Fibroblast of pulmonary artery (primary cell): ENCODE results near the gene DYNLT2.

Source experiments
- DNase-seq: peaks from one replicate; pipeline ENCODE4 v3.0.0-alpha.2; 2010; ENCODE audit warnings: low read depth
- H3K4me3 ChIP-seq: replicated peaks from 2 replicates; pipeline ENCODE4 v1.5.1; 2011; ENCODE audit warnings: low read depth, mild to moderate bottlenecking, control low read depth, low read length, moderate library complexity
- TF ChIP-seq, protein P1 (sequence below): IDR thresholded peaks from 2 replicates; pipeline ENCODE4 v1.5.1; 2011; ENCODE audit warnings: mild to moderate bottlenecking, control low read depth, low read length, inconsistent platforms; ENCODE audit errors: missing control alignments

Gene DYNLT2

GRCh38 chr6:169755162-169755561, 3.8 kb upstream of the DYNLT2 start:
- no peak overlapping the region for H3K4me3 ChIP-seq
- DNase-seq = no peak
- TF ChIP-seq, protein P1, sequence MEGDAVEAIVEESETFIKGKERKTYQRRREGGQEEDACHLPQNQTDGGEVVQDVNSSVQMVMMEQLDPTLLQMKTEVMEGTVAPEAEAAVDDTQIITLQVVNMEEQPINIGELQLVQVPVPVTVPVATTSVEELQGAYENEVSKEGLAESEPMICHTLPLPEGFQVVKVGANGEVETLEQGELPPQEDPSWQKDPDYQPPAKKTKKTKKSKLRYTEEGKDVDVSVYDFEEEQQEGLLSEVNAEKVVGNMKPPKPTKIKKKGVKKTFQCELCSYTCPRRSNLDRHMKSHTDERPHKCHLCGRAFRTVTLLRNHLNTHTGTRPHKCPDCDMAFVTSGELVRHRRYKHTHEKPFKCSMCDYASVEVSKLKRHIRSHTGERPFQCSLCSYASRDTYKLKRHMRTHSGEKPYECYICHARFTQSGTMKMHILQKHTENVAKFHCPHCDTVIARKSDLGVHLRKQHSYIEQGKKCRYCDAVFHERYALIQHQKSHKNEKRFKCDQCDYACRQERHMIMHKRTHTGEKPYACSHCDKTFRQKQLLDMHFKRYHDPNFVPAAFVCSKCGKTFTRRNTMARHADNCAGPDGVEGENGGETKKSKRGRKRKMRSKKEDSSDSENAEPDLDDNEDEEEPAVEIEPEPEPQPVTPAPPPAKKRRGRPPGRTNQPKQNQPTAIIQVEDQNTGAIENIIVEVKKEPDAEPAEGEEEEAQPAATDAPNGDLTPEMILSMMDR = no peak

DNA sequence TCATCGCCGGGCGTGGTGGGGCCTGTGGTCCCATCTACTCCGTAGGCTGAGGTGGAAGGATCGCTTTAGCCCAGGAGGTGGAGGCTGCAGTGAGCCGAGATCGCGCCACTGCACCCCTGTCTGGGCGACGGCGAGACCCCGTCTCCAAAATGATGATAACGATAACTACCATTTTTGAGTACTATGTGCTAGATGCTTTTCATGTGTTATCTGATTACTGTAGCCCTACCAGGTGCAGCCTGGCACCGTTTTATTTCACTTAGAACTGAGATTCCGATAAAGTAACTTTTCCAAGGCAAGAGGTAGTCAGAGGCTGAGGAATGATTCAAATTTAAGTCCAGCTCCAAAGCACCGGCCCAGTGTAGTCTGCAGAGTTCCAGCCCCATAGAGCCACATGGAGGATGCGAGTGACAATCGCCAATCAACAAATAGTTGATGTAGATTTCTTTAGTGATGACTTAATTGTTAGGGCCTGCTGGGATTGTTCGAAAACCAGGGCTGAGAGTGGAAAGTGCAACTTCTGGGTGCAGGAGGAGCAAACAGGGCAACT, 777 bp upstream of the DYNLT2 start:
- DNase-seq = no peak
- H3K4me3 ChIP-seq = peak overlapping the region; percentile 92
- TF ChIP-seq, protein P1 = no peak

DNA sequence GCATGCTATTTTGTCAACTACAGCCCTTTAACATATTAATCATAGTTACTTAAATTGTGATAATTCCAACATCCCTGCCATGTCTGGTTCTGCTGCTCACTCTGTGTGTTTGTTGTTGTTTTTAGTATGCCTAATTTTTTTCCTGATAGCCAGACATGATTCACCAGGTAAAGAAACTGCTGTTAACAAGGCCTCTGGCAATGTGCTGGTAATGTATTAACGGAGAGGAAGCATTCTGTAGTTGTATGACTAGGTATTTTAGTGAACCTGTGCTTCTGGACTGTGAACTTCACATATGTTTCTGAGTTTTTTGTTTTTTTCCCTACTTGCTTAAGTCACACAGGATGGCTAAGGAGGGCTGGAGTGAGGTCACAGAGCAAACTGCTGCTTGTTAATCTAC, 4.8 kb downstream of the DYNLT2 start:
- H3K4me3 ChIP-seq = no peak overlapping the region
- TF ChIP-seq, protein P1 = no peak
- no peak for DNase-seq

DNA sequence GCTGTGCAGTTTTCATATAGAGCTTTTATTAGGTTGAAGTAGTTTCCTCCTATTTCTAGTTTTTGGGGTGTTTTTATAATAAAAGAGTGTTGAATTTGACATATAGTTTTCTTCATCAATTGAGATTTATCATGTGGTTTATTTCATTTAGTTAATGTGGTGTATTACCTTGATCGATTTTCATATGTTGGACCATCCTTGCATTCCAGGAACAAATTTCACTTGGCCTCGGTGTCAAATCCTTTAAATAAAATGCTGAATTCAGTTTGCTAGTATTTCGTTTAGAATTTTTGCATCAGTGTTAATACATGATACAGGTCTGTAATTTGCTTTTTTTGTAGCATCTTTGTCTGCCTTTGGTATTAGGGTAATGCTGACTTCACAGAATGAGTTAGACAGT, 6.0 kb downstream of the DYNLT2 start:
- TF ChIP-seq, protein P1 = no peak
- DNase-seq = no peak
- H3K4me3 ChIP-seq = no peak overlapping the region

DNA sequence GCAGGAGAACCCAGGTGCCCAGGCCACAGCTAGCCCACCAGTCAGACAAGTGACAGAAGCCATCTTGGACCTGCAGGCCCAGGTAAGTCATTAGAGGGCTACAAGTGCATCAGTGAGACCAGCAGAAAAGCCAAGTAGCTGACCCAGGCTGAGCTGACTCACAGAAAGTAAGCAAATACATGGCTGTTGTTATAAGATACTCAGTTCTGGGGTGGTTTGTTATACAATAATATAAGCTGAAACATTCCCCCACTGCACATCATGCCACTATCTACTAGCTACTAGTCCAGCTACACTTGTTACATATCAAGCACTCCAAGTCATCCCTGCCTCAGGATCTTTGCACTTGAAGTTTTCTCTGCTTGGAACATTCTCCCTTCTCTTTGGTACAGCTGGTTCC, 10.0 kb downstream of the DYNLT2 start:
- no peak for DNase-seq
- H3K4me3 ChIP-seq = no peak overlapping the region
- TF ChIP-seq, protein P1 = no peak

- no peak overlapping the region for H3K4me3 ChIP-seq
- no peak for DNase-seq
- TF ChIP-seq, protein P1 = no peak
These were observed 12.3 kb downstream of the DYNLT2 start for GRCh38 chr6:169738976-169739529.
